ENCODE results near the gene SPINK4. TPM values are rescaled to one million over a fixed set of nuclear protein-coding genes. Genes with fewer than 3 reads are reported as not detected.

Gene SPINK4
- total and polyA plus RNA-seq, 4 donors: not detected

- no peak for DNase-seq
- Histone ChIP-seq H3K27ac (ENCODE audit: low read depth in 1 of 2, low read length in 1 of 2) (no peak overlapping the region), H3K9ac (ENCODE audit: insufficient read depth in 1 of 2, low read length in 2 of 2) (no peak overlapping the region), H3K27me3 (ENCODE audit: control insufficient read depth in 3 of 3, insufficient read depth in 3 of 3, low read length in 2 of 3) (peaks cover 0 to 3% (median 0%) of the 10 kb centered on the region in 3 donors), H3K4me3 (no peak overlapping the region), H3K36me3 (ENCODE audit: control insufficient read depth in 4 of 4, insufficient read depth in 4 of 4, low read length in 4 of 4) (peaks cover 6 to 28% (median 17%) of the 10 kb centered on the region in 4 donors), H3K4me1 (ENCODE audit: control insufficient read depth in 5 of 5, insufficient read depth in 5 of 5, low read length in 5 of 5) (no peaks in the 10 kb centered on the region), H3K9me3 (ENCODE audit: control insufficient read depth in 4 of 4, insufficient read depth in 3 of 4, low read length in 3 of 4) (no peaks in the 10 kb centered on the region)
- 92 to 96% methylated on average over 2 of the region's 2 CpGs for WGBS, 2 donors
- TF ChIP-seq CTCF (IDR thresholded peaks at IDR 0.05; ENCODE audit: control extremely low read depth, extremely low read depth): no peak
- ATAC-seq (ENCODE audit: insufficient read depth, low FRiP score): no peak
These were observed 10.0 kb downstream of the SPINK4 start for GRCh38 chr9:33249983-33250382.

- ATAC-seq (ENCODE audit: insufficient read depth, low FRiP score) (no peak), DNase-seq (no peak)
- no peak for TF ChIP-seq CTCF (IDR thresholded peaks at IDR 0.05; ENCODE audit: control extremely low read depth, extremely low read depth)
- Histone ChIP-seq H3K36me3 (ENCODE audit: control insufficient read depth in 4 of 4, insufficient read depth in 4 of 4, low read length in 4 of 4) (peaks cover 9 to 33% (median 21%) of the 10 kb centered on the region in 4 donors), H3K9ac (ENCODE audit: insufficient read depth in 1 of 2, low read length in 2 of 2) (no peak overlapping the region), H3K27ac (ENCODE audit: low read depth in 1 of 2, low read length in 1 of 2) (no peak overlapping the region), H3K4me1 (ENCODE audit: control insufficient read depth in 5 of 5, insufficient read depth in 5 of 5, low read length in 5 of 5) (no peaks in the 10 kb centered on the region), H3K9me3 (ENCODE audit: control insufficient read depth in 4 of 4, insufficient read depth in 3 of 4, low read length in 3 of 4) (no peaks in the 10 kb centered on the region), H3K27me3 (ENCODE audit: control insufficient read depth in 3 of 3, insufficient read depth in 3 of 3, low read length in 2 of 3) (peaks cover 0 to 3% (median 0%) of the 10 kb centered on the region in 3 donors), H3K4me3 (no peak overlapping the region)
- WGBS, 2 donors: 71 to 86% methylated on average over 1 of the region's 1 CpG
These were observed 10.6 kb downstream of the SPINK4 start for GRCh38 chr9:33250458-33250995.

GRCh38 chr9:33254211-33254610 lies 14.2 kb downstream of the SPINK4 start:
- peaks cover 17 to 51% (median 37%) of the 10 kb centered on the region in 4 donors for H3K36me3 ChIP-seq (ENCODE audit: control insufficient read depth in 4 of 4, insufficient read depth in 4 of 4, low read length in 4 of 4)
- H3K9ac ChIP-seq (ENCODE audit: insufficient read depth in 1 of 2, low read length in 2 of 2): no peak overlapping the region
- H3K27me3 ChIP-seq (ENCODE audit: control insufficient read depth in 3 of 3, insufficient read depth in 3 of 3, low read length in 2 of 3): no peaks in the 10 kb centered on the region
- DNase-seq: no peak
- no peak for ATAC-seq (ENCODE audit: insufficient read depth, low FRiP score)
- H3K4me3 ChIP-seq: no peak overlapping the region
- WGBS, 2 donors: 96% methylated on average over 4 of the region's 4 CpGs
- no peak overlapping the region for H3K27ac ChIP-seq (ENCODE audit: low read depth in 1 of 2, low read length in 1 of 2)
- no peaks in the 10 kb centered on the region for H3K4me1 ChIP-seq (ENCODE audit: control insufficient read depth in 5 of 5, insufficient read depth in 5 of 5, low read length in 5 of 5)
- TF ChIP-seq CTCF (IDR thresholded peaks at IDR 0.05; ENCODE audit: control extremely low read depth, extremely low read depth): no peak
- H3K9me3 ChIP-seq (ENCODE audit: control insufficient read depth in 4 of 4, insufficient read depth in 3 of 4, low read length in 3 of 4): no peaks in the 10 kb centered on the region

- WGBS, 2 donors: 96 to 97% methylated on average over 8 of the region's 8 CpGs
- ATAC-seq (ENCODE audit: insufficient read depth, low FRiP score) (no peak), DNase-seq (no peak)
- Histone ChIP-seq H3K27ac (ENCODE audit: low read depth in 1 of 2, low read length in 1 of 2) (no peak overlapping the region), H3K4me3 (no peak overlapping the region), H3K27me3 (ENCODE audit: control insufficient read depth in 3 of 3, insufficient read depth in 3 of 3, low read length in 2 of 3) (no peaks in the 10 kb centered on the region), H3K36me3 (ENCODE audit: control insufficient read depth in 4 of 4, insufficient read depth in 4 of 4, low read length in 4 of 4) (peaks cover 22 to 58% (median 43%) of the 10 kb centered on the region in 4 donors), H3K9me3 (ENCODE audit: control insufficient read depth in 4 of 4, insufficient read depth in 3 of 4, low read length in 3 of 4) (no peaks in the 10 kb centered on the region), H3K9ac (ENCODE audit: insufficient read depth in 1 of 2, low read length in 2 of 2) (no peak overlapping the region), H3K4me1 (ENCODE audit: control insufficient read depth in 5 of 5, insufficient read depth in 5 of 5, low read length in 5 of 5) (no peaks in the 10 kb centered on the region)
- TF ChIP-seq CTCF (IDR thresholded peaks at IDR 0.05; ENCODE audit: control extremely low read depth, extremely low read depth): no peak
These were observed 15.0 kb downstream of the SPINK4 start for GRCh38 chr9:33255014-33255413.

Measured in lung (tissue), 12 donors.